Fibroblast of lung (primary cell): ENCODE measurements around the gene TIAM2. TPM values are rescaled to one million over a fixed set of nuclear protein-coding genes. Genes with fewer than 3 reads are reported as not detected.

Experiments used
- DNase-seq, 2 donors: peaks; one replicate each; pipeline versions ENCODE4 v3.0.0 to v3.0.0-alpha.2; 2010; ENCODE audit warnings: low read depth in 2 of 2
- H2AFZ ChIP-seq: 2 replicates; pipeline ENCODE4 v1.5.1; 2012; ENCODE audit warnings: low read length, control low read depth, inconsistent platforms
- H3K27ac ChIP-seq: 2 replicates; pipeline ENCODE4 v1.5.1; 2011; ENCODE audit warnings: low read length, control low read depth; ENCODE audit not compliant: insufficient read depth
- H3K27me3 ChIP-seq: 2 replicates; pipeline ENCODE4 v1.5.1; 2011; ENCODE audit warnings: mild to moderate bottlenecking, low read length; ENCODE audit not compliant: control insufficient read depth, insufficient read depth
- H3K36me3 ChIP-seq: 2 replicates; pipeline ENCODE4 v1.5.1; 2011; ENCODE audit warnings: low read length; ENCODE audit not compliant: control insufficient read depth, insufficient read depth
- H3K4me1 ChIP-seq: 2 replicates; pipeline ENCODE4 v1.5.1; 2011; ENCODE audit warnings: low read length; ENCODE audit not compliant: control insufficient read depth, insufficient read depth; ENCODE audit errors: extremely low read depth
- H3K4me2 ChIP-seq: 2 replicates; pipeline ENCODE4 v1.5.1; 2011; ENCODE audit warnings: low read length, control low read depth; ENCODE audit not compliant: insufficient read depth; ENCODE audit errors: extremely low read depth
- H3K4me3 ChIP-seq, 4 experiments: fragments of 200-600 bp in 1 of 4; sonication (generic) in 1 of 4; replicated peaks in 1 of 4; 2 replicates each; pipeline ENCODE4 v1.5.1; 2011 to 2016; ENCODE audit warnings: low read length in 4 of 4, low read depth in 3 of 4, mild to moderate bottlenecking in 3 of 4, control low read depth in 2 of 4, inconsistent platforms in 1 of 4, mixed read lengths in 1 of 4; ENCODE audit not compliant: insufficient read depth in 1 of 4; ENCODE audit errors: control extremely low read depth in 1 of 4
- H3K79me2 ChIP-seq: 2 replicates; pipeline ENCODE4 v1.5.1; 2012; ENCODE audit warnings: mild to moderate bottlenecking, low read length, inconsistent platforms; ENCODE audit not compliant: control insufficient read depth, insufficient read depth
- H3K9ac ChIP-seq: 2 replicates; pipeline ENCODE4 v1.5.1; 2011; ENCODE audit warnings: mild to moderate bottlenecking, low read length, control low read depth; ENCODE audit not compliant: insufficient read depth
- H3K9me3 ChIP-seq: 2 replicates; pipeline ENCODE4 v1.5.1; 2012; ENCODE audit warnings: low read depth, low read length; ENCODE audit not compliant: control insufficient read depth, insufficient read depth
- H4K20me1 ChIP-seq: 2 replicates; pipeline ENCODE4 v1.5.1; 2011; ENCODE audit warnings: low read length; ENCODE audit not compliant: control insufficient read depth, insufficient read depth; ENCODE audit errors: extremely low read depth
- CTCF ChIP-seq, 2 donors: IDR thresholded peaks in 1 of 2; conservative IDR thresholded peaks in 1 of 2; 1 replicate in 1 of 2; 2 replicates in 1 of 2; pipeline ENCODE4 v1.5.1; 2011 to 2012; ENCODE audit warnings: low read length in 2 of 2, control low read depth in 1 of 2, inconsistent platforms in 1 of 2, low read depth in 1 of 2, mild to moderate bottlenecking in 1 of 2
- EZH2 ChIP-seq: IDR thresholded peaks from 2 replicates; pipeline ENCODE4 v1.5.1; 2012; ENCODE audit warnings: low read length, control low read depth, mild to moderate bottlenecking; ENCODE audit errors: missing control alignments
- polyA plus RNA-seq, 2 donors: library from polyadenylated mRNA; depleted of rRNA in 1 of 2; stranded (reverse) in 1 of 2; unstranded in 1 of 2; fragments of >200 nt; gene quantifications; 2 replicates each; pipeline ENCODE4 v1.2.1, GENCODE V29; 2011 to 2012; ENCODE audit warnings: missing spikeins in 1 of 2
- total RNA-seq: library from RNA; depleted of rRNA; stranded (reverse); fragments of >200 nt; gene quantifications from 2 replicates; pipeline ENCODE4 v1.2.1, GENCODE V29; 2014

TIAM2 gene
- total and polyA plus RNA-seq, 2 donors (not counting 1 experiment from before 2014, with no cell fraction given), result 6.2 to 11.2 TPM

GRCh38 chr6:155121699-155122098 is 126.6 kb downstream of the TIAM2 start:
- Histone ChIP-seq H3K36me3 (no peaks in the 10 kb centered on the region), H3K27ac (no peak overlapping the region), H3K9ac (no peak overlapping the region), H3K4me3 (no peak overlapping the region), H3K27me3 (no peaks in the 10 kb centered on the region), H3K79me2 (no peaks in the 10 kb centered on the region), H3K9me3 (no peaks in the 10 kb centered on the region), H3K4me1 (no peaks in the 10 kb centered on the region), H3K4me2 (peak overlapping the region; percentile 17), H4K20me1 (no peaks in the 10 kb centered on the region), H2AFZ (no peak overlapping the region)
- DNase-seq, result peak in 1 of 2 donors; percentile 41
- TF ChIP-seq CTCF (conservative IDR thresholded peaks at IDR 0.05 in 1 of 2, IDR thresholded peaks at IDR 0.05 in 1 of 2; ENCODE audit: low read depth in 1 of 2, low read length in 2 of 2), result no peak
- TF ChIP-seq EZH2, result no peak

- Histone ChIP-seq H3K4me2 (no peak overlapping the region), H3K4me1 (no peaks in the 10 kb centered on the region), H4K20me1 (no peaks in the 10 kb centered on the region), H3K9me3 (no peaks in the 10 kb centered on the region), H3K79me2 (no peaks in the 10 kb centered on the region), H3K27me3 (no peaks in the 10 kb centered on the region), H2AFZ (no peak overlapping the region), H3K9ac (no peak overlapping the region), H3K4me3 (no peak overlapping the region), H3K36me3 (no peaks in the 10 kb centered on the region), H3K27ac (no peak overlapping the region)
- TF ChIP-seq EZH2, result no peak
- no peak for TF ChIP-seq CTCF (conservative IDR thresholded peaks at IDR 0.05 in 1 of 2, IDR thresholded peaks at IDR 0.05 in 1 of 2; ENCODE audit: low read depth in 1 of 2, low read length in 2 of 2)
- no peak for DNase-seq
Measured at GRCh38 chr6:155122199-155122950, 127.3 kb downstream of the TIAM2 start.

- Histone ChIP-seq H3K4me2 (no peak overlapping the region), H3K4me1 (no peaks in the 10 kb centered on the region), H3K9ac (no peak overlapping the region), H2AFZ (no peak overlapping the region), H3K9me3 (no peaks in the 10 kb centered on the region), H3K36me3 (no peaks in the 10 kb centered on the region), H3K27ac (no peak overlapping the region), H3K79me2 (no peaks in the 10 kb centered on the region), H3K27me3 (no peaks in the 10 kb centered on the region), H3K4me3 (no peak overlapping the region), H4K20me1 (no peaks in the 10 kb centered on the region)
- DNase-seq, result no peak
- no peak for TF ChIP-seq CTCF (conservative IDR thresholded peaks at IDR 0.05 in 1 of 2, IDR thresholded peaks at IDR 0.05 in 1 of 2; ENCODE audit: low read depth in 1 of 2, low read length in 2 of 2)
- TF ChIP-seq EZH2, result no peak
Measured at GRCh38 chr6:155123520-155123919, 128.4 kb downstream of the TIAM2 start.
